Dermis microvascular lymphatic vessel endothelial cell (primary cell): Measurements from ENCODE around the gene NDOR1. TPM values are rescaled to one million over a fixed set of nuclear protein-coding genes. Genes with fewer than 3 reads are reported as not detected.

ENCODE experiments used
- DNase-seq, 2 donors: peaks; one replicate each; pipeline versions ENCODE4 v3.0.0 to v3.0.0-alpha.2; 2010; ENCODE audit warnings: low read depth in 2 of 2
- total RNA-seq: library from RNA; depleted of rRNA; stranded (reverse); fragments of >200 nt; gene quantifications from 2 replicates; pipeline ENCODE4 v1.2.1, GENCODE V29; 2014

Gene NDOR1
- total RNA-seq, 1 donor from 2014 or later: 2.4 TPM

- DNase-seq: no peak
Measured at GRCh38 chr9:137219757-137220316, 14.3 kb downstream of the NDOR1 start.

- no peak for DNase-seq
Measured at GRCh38 chr9:137220317-137221094, 15.0 kb downstream of the NDOR1 start.

- DNase-seq: no peak
Measured at GRCh38 chr9:137221095-137221505, 15.6 kb downstream of the NDOR1 start.

GRCh38 chr9:137221506-137222111, 16.1 kb downstream of the NDOR1 start:
- DNase-seq: no peak

- no peak for DNase-seq
Measured at GRCh38 chr9:137222190-137223077, 16.9 kb downstream of the NDOR1 start, which contains the start of gene RNF208. TSS of gene RNF208 (minus strand) at chr9:137222240. CDS start at chr9:137221212, 1,028 bp downstream.

GRCh38 chr9:137223078-137223970, 17.8 kb downstream of the NDOR1 start:
- peak; percentile 97 to 98 for DNase-seq

GRCh38 chr9:137224830-137225694, 19.6 kb downstream of the NDOR1 start, which contains the start of gene CYSRT1:
TSS of gene CYSRT1 (plus strand) at chr9:137225174. CDS start at chr9:137225622, 448 bp downstream.
- no peak for DNase-seq

GRCh38 chr9:137225699-137226331, 20.3 kb downstream of the NDOR1 start:
- no peak for DNase-seq

GRCh38 chr9:137226338-137227053, 21.0 kb downstream of the NDOR1 start:
- no peak for DNase-seq

GRCh38 chr9:137227054-137227852, 21.8 kb downstream of the NDOR1 start, which contains the start of gene RNF224:
TSS of gene RNF224 (plus strand) at chr9:137227502. CDS start at chr9:137228336, 834 bp downstream.
- DNase-seq: peak; percentile 47 to 78

- no peak for DNase-seq
Measured at GRCh38 chr9:137227853-137228505, 22.5 kb downstream of the NDOR1 start.

- DNase-seq: no peak
Measured at GRCh38 chr9:137228506-137228967, 23.0 kb downstream of the NDOR1 start.

- DNase-seq: no peak
Measured at GRCh38 chr9:137228968-137229896, 23.7 kb downstream of the NDOR1 start.

GRCh38 chr9:137229903-137230704, 24.6 kb downstream of the NDOR1 start:
- DNase-seq: no peak
